ENCODE data around the gene ABCB4. TPM values are rescaled to one million over a fixed set of nuclear protein-coding genes. Genes with fewer than 3 reads are reported as not detected.

Gene ABCB4
- total and polyA plus RNA-seq, 2 experiments from 2014 or later = 1.2 to 1.5 TPM

GRCh38 chr7:87506246-87507180, 31.0 kb upstream of the ABCB4 start:
- Histone ChIP-seq H3K4me2 (no peak overlapping the region), H3F3A (replicated peaks; ENCODE audit: low read depth) (no peaks in the 10 kb centered on the region), H2AFZ (no peak overlapping the region; the same call in 1 of the 2 replicates), H3K36me3 (ENCODE audit: insufficient read depth) (no peaks in the 10 kb centered on the region), H3K9me2 (ENCODE audit: insufficient read depth) (no peaks in the 10 kb centered on the region), H3K4me1 (ENCODE audit: insufficient read depth) (peaks cover 8% of the 10 kb centered on the region), H4K20me1 (replicated peaks; ENCODE audit: insufficient read depth) (no peaks in the 10 kb centered on the region), H3K27ac (ENCODE audit: low read depth) (no peak overlapping the region), H3K79me2 (replicated peaks; ENCODE audit: insufficient read depth) (no peaks in the 10 kb centered on the region), H3K27me3 (ENCODE audit: insufficient read depth) (no peaks in the 10 kb centered on the region), H3K4me3 (no peak overlapping the region)
- no peaks in the 10 kb centered on the region for H3K9me3 Mint-ChIP-seq
- peaks cover 3% of the 10 kb centered on the region; the same call in 2 of the 3 replicates for H3K4me1 Mint-ChIP-seq
- no peak for TF ChIP-seq ZNF462 (CRISPR knock-in tag; IDR thresholded peaks at IDR 0.05)
- peak; percentile 54 to 65 for TF ChIP-seq CTCF (conservative IDR thresholded peaks at IDR 0.05; ENCODE audit: low read depth in 2 of 2)
- H3K4me3 Mint-ChIP-seq = no peak overlapping the region
- no peaks in the 10 kb centered on the region for H3K36me3 Mint-ChIP-seq (ENCODE audit: low read depth)
- no peak overlapping the region for H3K27ac Mint-ChIP-seq
- DNase-seq (ENCODE audit: low spot score) = no peak
- no peaks in the 10 kb centered on the region for H3K27me3 Mint-ChIP-seq (ENCODE audit: insufficient read depth, low read depth, poor library complexity)
- ATAC-seq = no peak

All from GM23338 (cell line).